Measurements from ENCODE around the gene RHBDD1. TPM values are rescaled to one million over a fixed set of nuclear protein-coding genes. Genes with fewer than 3 reads are reported as not detected.

RHBDD1 gene
- total and polyA plus RNA-seq, 4 donors: 8.5 to 45.8 (median 16.1) TPM

DNA sequence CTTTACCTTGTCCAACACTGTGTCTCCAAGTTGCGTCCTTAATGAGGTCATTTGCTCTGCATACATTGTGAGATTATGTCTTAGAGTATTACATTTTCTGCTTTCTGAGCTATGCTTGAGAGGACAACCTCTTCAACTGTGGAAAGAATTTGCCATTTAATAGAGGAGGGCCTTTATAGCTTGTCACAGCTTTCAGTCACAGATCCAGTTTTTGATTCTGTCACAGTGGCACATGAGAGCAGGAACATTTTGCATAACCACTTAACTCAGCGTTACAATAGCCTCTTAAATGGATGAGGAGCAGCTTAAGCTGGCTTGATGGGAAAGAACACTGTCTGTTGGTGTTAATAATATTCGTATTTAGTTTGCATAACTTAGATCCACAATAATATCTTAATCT is 63.0 kb downstream of the RHBDD1 start:
- no peak overlapping the region for H3K27ac ChIP-seq (ENCODE audit: low read depth in 1 of 2, low read length in 2 of 2)
- no peaks in the 10 kb centered on the region for H3K4me1 ChIP-seq (ENCODE audit: control insufficient read depth in 4 of 4, insufficient read depth in 4 of 4, low read length in 3 of 4)
- H3K36me3 ChIP-seq (ENCODE audit: control insufficient read depth in 4 of 4, insufficient read depth in 3 of 4, low read depth in 1 of 4, low read length in 3 of 4): peaks cover 0 to 1% (median 0%) of the 10 kb centered on the region in 4 donors
- no peak overlapping the region for H3K4me3 ChIP-seq (ENCODE audit: low read depth in 1 of 3, low read length in 3 of 3)
- no peak for DNase-seq (ENCODE audit: low spot score)
- no peaks in the 10 kb centered on the region for H3K27me3 ChIP-seq (ENCODE audit: control insufficient read depth in 4 of 4, insufficient read depth in 4 of 4, low read length in 3 of 4)
- no peak for TF ChIP-seq YY1 (IDR thresholded peaks at IDR 0.05)
- no peak for TF ChIP-seq EGR1 (IDR thresholded peaks at IDR 0.05; ENCODE audit: low read depth in 2 of 2)
- TF ChIP-seq, protein P1, sequence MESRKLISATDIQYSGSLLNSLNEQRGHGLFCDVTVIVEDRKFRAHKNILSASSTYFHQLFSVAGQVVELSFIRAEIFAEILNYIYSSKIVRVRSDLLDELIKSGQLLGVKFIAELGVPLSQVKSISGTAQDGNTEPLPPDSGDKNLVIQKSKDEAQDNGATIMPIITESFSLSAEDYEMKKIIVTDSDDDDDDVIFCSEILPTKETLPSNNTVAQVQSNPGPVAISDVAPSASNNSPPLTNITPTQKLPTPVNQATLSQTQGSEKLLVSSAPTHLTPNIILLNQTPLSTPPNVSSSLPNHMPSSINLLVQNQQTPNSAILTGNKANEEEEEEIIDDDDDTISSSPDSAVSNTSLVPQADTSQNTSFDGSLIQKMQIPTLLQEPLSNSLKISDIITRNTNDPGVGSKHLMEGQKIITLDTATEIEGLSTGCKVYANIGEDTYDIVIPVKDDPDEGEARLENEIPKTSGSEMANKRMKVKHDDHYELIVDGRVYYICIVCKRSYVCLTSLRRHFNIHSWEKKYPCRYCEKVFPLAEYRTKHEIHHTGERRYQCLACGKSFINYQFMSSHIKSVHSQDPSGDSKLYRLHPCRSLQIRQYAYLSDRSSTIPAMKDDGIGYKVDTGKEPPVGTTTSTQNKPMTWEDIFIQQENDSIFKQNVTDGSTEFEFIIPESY (IDR thresholded peaks at IDR 0.05): no peak
- no peak for TF ChIP-seq FOXA1 (IDR thresholded peaks at IDR 0.05)
- TF ChIP-seq RXRA (IDR thresholded peaks at IDR 0.05): no peak
- no peak for TF ChIP-seq JUND (IDR thresholded peaks at IDR 0.05)
- H3K9me3 ChIP-seq (ENCODE audit: control insufficient read depth in 4 of 4, low read length in 3 of 4): no peaks in the 10 kb centered on the region
- no peak overlapping the region for H3K9ac ChIP-seq (ENCODE audit: low read depth in 1 of 2, low read length in 2 of 2)
- WGBS: 96% methylated on average over 3 of the region's 3 CpGs

DNA sequence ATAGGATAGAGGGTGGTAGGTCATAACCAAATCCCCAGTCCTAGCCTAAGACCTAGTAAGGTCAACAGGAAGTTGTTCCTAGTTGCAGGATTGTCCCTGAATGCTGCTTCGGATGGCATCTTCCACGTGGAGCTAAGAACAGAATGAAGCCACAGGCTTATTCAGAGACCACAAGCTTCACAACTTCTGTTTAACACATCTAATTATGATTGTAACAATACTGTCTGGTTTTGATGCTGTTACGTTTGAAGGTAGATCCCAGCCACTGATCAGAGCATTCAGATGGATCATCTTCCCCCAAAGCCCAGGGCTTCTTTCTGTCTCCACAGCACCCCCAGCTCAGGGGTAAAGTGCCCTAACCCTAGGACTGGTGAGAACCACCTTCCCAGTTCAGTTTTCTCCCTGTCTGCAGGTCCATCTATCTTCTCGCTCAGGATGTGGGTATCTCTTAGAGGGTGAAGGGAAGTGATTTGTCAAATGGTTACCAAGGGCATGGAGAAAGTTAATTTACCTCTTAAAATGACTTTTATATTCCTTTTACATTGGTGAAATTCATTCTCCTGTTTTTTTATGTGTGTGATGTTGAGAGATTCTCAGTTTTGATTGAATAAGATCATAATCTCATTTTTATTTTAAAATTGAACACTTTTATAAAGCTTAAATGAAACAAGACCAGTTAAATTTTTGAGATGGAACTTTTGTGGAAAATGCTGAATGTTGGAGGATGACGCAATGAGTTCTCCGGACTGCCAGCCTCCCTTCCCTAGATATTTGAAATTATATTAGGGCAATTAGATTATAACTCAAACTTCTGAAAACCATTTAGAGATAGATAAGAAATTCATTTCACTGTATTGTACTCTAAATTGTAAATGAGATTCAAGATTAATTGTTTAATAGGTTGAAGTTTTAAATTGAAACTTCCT is 66.5 kb downstream of the RHBDD1 start:
- no peaks in the 10 kb centered on the region for H3K27me3 ChIP-seq (ENCODE audit: control insufficient read depth in 4 of 4, insufficient read depth in 4 of 4, low read length in 3 of 4)
- H3K4me3 ChIP-seq (ENCODE audit: low read depth in 1 of 3, low read length in 3 of 3): no peak overlapping the region
- DNase-seq (ENCODE audit: low spot score): no peak
- no peaks in the 10 kb centered on the region for H3K9me3 ChIP-seq (ENCODE audit: control insufficient read depth in 4 of 4, low read length in 3 of 4)
- H3K36me3 ChIP-seq (ENCODE audit: control insufficient read depth in 4 of 4, insufficient read depth in 3 of 4, low read depth in 1 of 4, low read length in 3 of 4): peaks cover 0 to 1% (median 0%) of the 10 kb centered on the region in 4 donors
- H3K27ac ChIP-seq (ENCODE audit: low read depth in 1 of 2, low read length in 2 of 2): no peak overlapping the region
- WGBS: 92% methylated on average over 6 of the region's 6 CpGs
- no peaks in the 10 kb centered on the region for H3K4me1 ChIP-seq (ENCODE audit: control insufficient read depth in 4 of 4, insufficient read depth in 4 of 4, low read length in 3 of 4)
- H3K9ac ChIP-seq (ENCODE audit: low read depth in 1 of 2, low read length in 2 of 2): no peak overlapping the region
- no peak for TF ChIP-seq JUND (IDR thresholded peaks at IDR 0.05)
- TF ChIP-seq, protein P2, sequence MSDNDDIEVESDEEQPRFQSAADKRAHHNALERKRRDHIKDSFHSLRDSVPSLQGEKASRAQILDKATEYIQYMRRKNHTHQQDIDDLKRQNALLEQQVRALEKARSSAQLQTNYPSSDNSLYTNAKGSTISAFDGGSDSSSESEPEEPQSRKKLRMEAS (IDR thresholded peaks at IDR 0.05): no peak
- no peak for TF ChIP-seq NR2F2 (IDR thresholded peaks at IDR 0.05)
- TF ChIP-seq HNF4A (conservative IDR thresholded peaks at IDR 0.05): no peak
- TF ChIP-seq EGR1 (IDR thresholded peaks at IDR 0.05; ENCODE audit: low read depth in 2 of 2): no peak
- TF ChIP-seq FOXA1 (IDR thresholded peaks at IDR 0.05): no peak

GRCh38 chr2:226903179-226903578 is 67.3 kb downstream of the RHBDD1 start:
- 94% methylated on average over 4 of the region's 4 CpGs for WGBS
- no peak for DNase-seq (ENCODE audit: low spot score)
- H3K4me1 ChIP-seq (ENCODE audit: control insufficient read depth in 4 of 4, insufficient read depth in 4 of 4, low read length in 3 of 4): no peaks in the 10 kb centered on the region

More at GRCh38 chr2:226903179-226903578, 67.3 kb downstream of the RHBDD1 start:
- H3K4me3 ChIP-seq (ENCODE audit: low read depth in 1 of 3, low read length in 3 of 3): no peak overlapping the region
- H3K9ac ChIP-seq (ENCODE audit: low read depth in 1 of 2, low read length in 2 of 2): no peak overlapping the region
- TF ChIP-seq YY1 (IDR thresholded peaks at IDR 0.05) (no peak), HNF4G (IDR thresholded peaks at IDR 0.05) (no peak), TAF1 (conservative IDR thresholded peaks at IDR 0.05) (no peak), HNF4A (conservative IDR thresholded peaks at IDR 0.05) (no peak), RAD21 (IDR thresholded peaks at IDR 0.05) (no peak), RXRA (IDR thresholded peaks at IDR 0.05) (no peak)
- TF ChIP-seq, protein P1 (IDR thresholded peaks at IDR 0.05): no peak
- TF ChIP-seq, protein P2 (IDR thresholded peaks at IDR 0.05): no peak
- no peaks in the 10 kb centered on the region for H3K27me3 ChIP-seq (ENCODE audit: control insufficient read depth in 4 of 4, insufficient read depth in 4 of 4, low read length in 3 of 4)
- H3K9me3 ChIP-seq (ENCODE audit: control insufficient read depth in 4 of 4, low read length in 3 of 4): no peaks in the 10 kb centered on the region
- H3K27ac ChIP-seq (ENCODE audit: low read depth in 1 of 2, low read length in 2 of 2): no peak overlapping the region
- H3K36me3 ChIP-seq (ENCODE audit: control insufficient read depth in 4 of 4, insufficient read depth in 3 of 4, low read depth in 1 of 4, low read length in 3 of 4): peaks cover 0 to 2% (median 1%) of the 10 kb centered on the region in 4 donors

Measured in liver (tissue), 9 donors.